ENCODE data around the gene MAPK8IP3.
"Not testable (repeated sequence)": the region's sequence is repeated elsewhere in the genome, so short reads cannot be mapped to it uniquely, and the experiment has no call there.

The MAPK8IP3 gene

GRCh38 chr16:1708083-1708767 lies 2.2 kb downstream of the MAPK8IP3 start:
- TF ChIP-seq JUND (IDR thresholded peaks at IDR 0.05; ENCODE audit: low read depth) = no peak
- DNase-seq (ENCODE audit: low read depth in 1 of 2, low spot score in 1 of 2) = no peak
- in situ Hi-C loops (cut with HindIII; ENCODE audit: low pct_unique_long_range_greater_than_20kb, low sequenced_read_pairs) = no loop called here

GRCh38 chr16:1708768-1709180 lies 2.8 kb downstream of the MAPK8IP3 start:
- in situ Hi-C loops (cut with HindIII; ENCODE audit: low pct_unique_long_range_greater_than_20kb, low sequenced_read_pairs) = no loop called here
- no peak for TF ChIP-seq JUND (IDR thresholded peaks at IDR 0.05; ENCODE audit: low read depth)
- no peak for DNase-seq (ENCODE audit: low read depth in 1 of 2, low spot score in 1 of 2)

GRCh38 chr16:1709356-1709755 lies 3.4 kb downstream of the MAPK8IP3 start:
- no peak for TF ChIP-seq JUND (IDR thresholded peaks at IDR 0.05; ENCODE audit: low read depth)
- in situ Hi-C loops (cut with HindIII; ENCODE audit: low pct_unique_long_range_greater_than_20kb, low sequenced_read_pairs) = no loop called here
- no peak for DNase-seq (ENCODE audit: low read depth in 1 of 2, low spot score in 1 of 2)

- TF ChIP-seq JUND (IDR thresholded peaks at IDR 0.05; ENCODE audit: low read depth) = no peak
- no peak for DNase-seq (ENCODE audit: low read depth in 1 of 2, low spot score in 1 of 2)
- in situ Hi-C loops (cut with HindIII; ENCODE audit: low pct_unique_long_range_greater_than_20kb, low sequenced_read_pairs) = no loop called here
Observed at GRCh38 chr16:1710811-1711507, 5.0 kb downstream of the MAPK8IP3 start.

GRCh38 chr16:1712791-1713261 lies 6.8 kb downstream of the MAPK8IP3 start:
- DNase-seq (ENCODE audit: low read depth in 1 of 2, low spot score in 1 of 2) = no peak
- TF ChIP-seq JUND (IDR thresholded peaks at IDR 0.05; ENCODE audit: low read depth) = no peak
- in situ Hi-C loops (cut with HindIII; ENCODE audit: low pct_unique_long_range_greater_than_20kb, low sequenced_read_pairs) = no loop called here

GRCh38 chr16:1713331-1713730 lies 7.3 kb downstream of the MAPK8IP3 start:
- no peak for TF ChIP-seq JUND (IDR thresholded peaks at IDR 0.05; ENCODE audit: low read depth)
- DNase-seq (ENCODE audit: low read depth in 1 of 2, low spot score in 1 of 2) = no peak
- in situ Hi-C loops (cut with HindIII; ENCODE audit: low pct_unique_long_range_greater_than_20kb, low sequenced_read_pairs) = no loop called here

- no peak for TF ChIP-seq JUND (IDR thresholded peaks at IDR 0.05; ENCODE audit: low read depth)
- in situ Hi-C loops (cut with HindIII; ENCODE audit: low pct_unique_long_range_greater_than_20kb, low sequenced_read_pairs) = no loop called here
- no peak for DNase-seq (ENCODE audit: low read depth in 1 of 2, low spot score in 1 of 2)
Observed at GRCh38 chr16:1713933-1714332, 7.9 kb downstream of the MAPK8IP3 start.

GRCh38 chr16:1715220-1715619 lies 9.2 kb downstream of the MAPK8IP3 start:
- in situ Hi-C loops (cut with HindIII; ENCODE audit: low pct_unique_long_range_greater_than_20kb, low sequenced_read_pairs) = no loop called here
- TF ChIP-seq JUND (IDR thresholded peaks at IDR 0.05; ENCODE audit: low read depth) = no peak
- no peak for DNase-seq (ENCODE audit: low read depth in 1 of 2, low spot score in 1 of 2)

GRCh38 chr16:1718236-1718635 lies 12.2 kb downstream of the MAPK8IP3 start:
- in situ Hi-C loops (cut with HindIII; ENCODE audit: low pct_unique_long_range_greater_than_20kb, low sequenced_read_pairs); DNase-seq (ENCODE audit: low read depth in 1 of 2, low spot score in 1 of 2): not testable (repeated sequence)

GRCh38 chr16:1719559-1720229 lies 13.7 kb downstream of the MAPK8IP3 start:
- peak; percentile 63 to 93 for DNase-seq (ENCODE audit: low read depth in 1 of 2, low spot score in 1 of 2)

GRCh38 chr16:1721372-1721771 lies 15.4 kb downstream of the MAPK8IP3 start:
- no peak for TF ChIP-seq JUND (IDR thresholded peaks at IDR 0.05; ENCODE audit: low read depth)
- in situ Hi-C loops (cut with HindIII; ENCODE audit: low pct_unique_long_range_greater_than_20kb, low sequenced_read_pairs) = no loop called here
- DNase-seq (ENCODE audit: low read depth in 1 of 2, low spot score in 1 of 2) = no peak

More at GRCh38 chr16:1719559-1720229, 13.7 kb downstream of the MAPK8IP3 start:
- in situ Hi-C loops (cut with HindIII; ENCODE audit: low pct_unique_long_range_greater_than_20kb, low sequenced_read_pairs) = not testable (repeated sequence)

GRCh38 chr16:1723450-1724147 lies 17.6 kb downstream of the MAPK8IP3 start:
- peak; percentile 50 to 55 for DNase-seq (ENCODE audit: low read depth in 1 of 2, low spot score in 1 of 2)
- in situ Hi-C loops (cut with HindIII; ENCODE audit: low pct_unique_long_range_greater_than_20kb, low sequenced_read_pairs) = no loop called here
- TF ChIP-seq JUND (IDR thresholded peaks at IDR 0.05; ENCODE audit: low read depth) = no peak
